HepG2 (cell line): Measurements from ENCODE around the gene CCNA2. TPM values are rescaled to one million over a fixed set of nuclear protein-coding genes. Genes with fewer than 3 reads are reported as not detected.

Source experiments
- EEA1 ChIP-seq: sonication (generic); formaldehyde crosslinking; IDR thresholded peaks from 2 replicates; pipeline ENCODE4 v1.5.1; 2020; ENCODE audit warnings: mild to moderate bottlenecking, missing genetic modification reagents, borderline replicate concordance
- HNRNPL ChIP-seq: fragments of 200-400 bp; formaldehyde crosslinking; IDR thresholded peaks from 2 replicates; pipeline ENCODE4 v1.6.1; 2017; ENCODE audit warnings: mild to moderate bottlenecking, low read depth, low read length
- HOXA7 ChIP-seq: sonication (generic); formaldehyde crosslinking; IDR thresholded peaks from 2 replicates; pipeline ENCODE4 v1.8.1; 2022; ENCODE audit warnings: mild to moderate bottlenecking, missing genetic modification reagents, moderate library complexity
- JUNB ChIP-seq: sonication (generic); formaldehyde crosslinking; IDR thresholded peaks from 2 replicates; pipeline ENCODE4 v1.8.0; 2022; ENCODE audit warnings: missing genetic modification reagents, mild to moderate bottlenecking, borderline replicate concordance
- NFKBIZ ChIP-seq: IDR thresholded peaks from 2 replicates; pipeline ENCODE4 v1.6.1; 2018; ENCODE audit warnings: missing genetic modification reagents, missing compliant biosample characterization
- SSRP1 ChIP-seq: IDR thresholded peaks from 2 replicates; pipeline ENCODE4 v1.6.1; 2016; ENCODE audit warnings: control low read depth
- SUZ12 ChIP-seq: fragments of 150-350 bp; IDR thresholded peaks from 2 replicates; pipeline ENCODE4 v1.6.1; 2014; ENCODE audit warnings: low read depth, low read length
- TRIM24 ChIP-seq: sonication (generic); formaldehyde crosslinking; IDR thresholded peaks from 2 replicates; pipeline ENCODE4 v1.8.0; 2022; ENCODE audit warnings: mild to moderate bottlenecking, missing genetic modification reagents
- XBP1 ChIP-seq: sonication (generic); formaldehyde crosslinking; IDR thresholded peaks from 2 replicates; pipeline ENCODE4 v1.5.0; 2020; ENCODE audit warnings: missing genetic modification reagents
- YEATS4 ChIP-seq: sonication (generic); formaldehyde crosslinking; IDR thresholded peaks from 2 replicates; pipeline ENCODE4 v1.4.0; 2020; ENCODE audit warnings: missing genetic modification reagents, borderline replicate concordance
- ZFP82 ChIP-seq: sonication (generic); formaldehyde crosslinking; IDR thresholded peaks from 2 replicates; pipeline ENCODE4 v1.5.1; 2020; ENCODE audit warnings: mild to moderate bottlenecking, missing genetic modification reagents, borderline replicate concordance
- ZFP90 ChIP-seq: sonication (generic); formaldehyde crosslinking; IDR thresholded peaks from 2 replicates; pipeline ENCODE4 v1.8.0; 2022; ENCODE audit warnings: missing genetic modification reagents, mild to moderate bottlenecking, inconsistent platforms, borderline replicate concordance
- ZNF33B ChIP-seq: sonication (generic); formaldehyde crosslinking; IDR thresholded peaks from 2 replicates; pipeline ENCODE4 v1.5.1; 2020; ENCODE audit warnings: mild to moderate bottlenecking, missing genetic modification reagents
- ZNF563 ChIP-seq: sonication (generic); formaldehyde crosslinking; IDR thresholded peaks from 2 replicates; pipeline ENCODE4 v1.8.0; 2022; ENCODE audit warnings: mild to moderate bottlenecking, moderate library complexity, missing genetic modification reagents
- polyA plus RNA-seq, 8 experiments: library from polyadenylated mRNA; depleted of rRNA in 3 of 8; stranded (reverse) in 7 of 8; unstranded in 1 of 8; fragments of >200 nt; fragmentation: Illumina TruSeq in 4 of 8; extraction: Trizol in 4 of 8; gene quantifications; 2 replicates each; pipeline versions ENCODE4 v1.2.1 to v1.2.3, GENCODE V29; 2011 to 2016; ENCODE audit warnings: low read depth in 4 of 8, missing spikeins in 1 of 8, mixed read lengths in 1 of 8; ENCODE audit not compliant: insufficient read depth in 1 of 8
- total RNA-seq, 5 experiments: library from RNA; depleted of rRNA; stranded (reverse); fragments of >200 nt; fragmentation: Illumina TruSeq; extraction: Trizol; gene quantifications; 2 replicates each; pipeline ENCODE4 v1.2.3, GENCODE V29; 2016; ENCODE audit warnings: low read depth in 1 of 5
- TF ChIP-seq, protein P1 (sequence below): sonication (generic); formaldehyde crosslinking; IDR thresholded peaks from 2 replicates; pipeline ENCODE4 v1.5.0; 2020; ENCODE audit warnings: mild to moderate bottlenecking, low read depth, missing genetic modification reagents, borderline replicate concordance
- TF ChIP-seq, protein P2 (sequence below): sonication (generic); formaldehyde crosslinking; IDR thresholded peaks from 2 replicates; pipeline ENCODE4 v1.9.0; 2022; ENCODE audit warnings: low read depth, missing genetic modification reagents
- TF ChIP-seq, protein P3 (sequence below): sonication (generic); formaldehyde crosslinking; IDR thresholded peaks from 2 replicates; pipeline ENCODE4 v1.4.0; 2020; ENCODE audit warnings: missing genetic modification reagents, borderline replicate concordance
- TF ChIP-seq, protein P4 (sequence below): IDR thresholded peaks from 2 replicates; pipeline ENCODE4 v1.6.1; 2012; ENCODE audit warnings: low read length, improper control_type of control experiment
- TF ChIP-seq, protein P5 (sequence below), 2 experiments: sonication (generic) in 1 of 2; formaldehyde crosslinking in 1 of 2; IDR thresholded peaks; 2 replicates each; pipeline versions ENCODE4 v1.5.1 to v1.6.1; 2011 to 2020; ENCODE audit warnings: borderline replicate concordance in 1 of 2, low read depth in 1 of 2, low read length in 1 of 2, mild to moderate bottlenecking in 1 of 2, missing genetic modification reagents in 1 of 2, moderate library complexity in 1 of 2

The CCNA2 gene
- total and polyA plus RNA-seq, 2 of the 13 experiments (the other 11 are each of a cell fraction or from before 2014, with no cell fraction given), result 31.3 to 105 TPM

DNA sequence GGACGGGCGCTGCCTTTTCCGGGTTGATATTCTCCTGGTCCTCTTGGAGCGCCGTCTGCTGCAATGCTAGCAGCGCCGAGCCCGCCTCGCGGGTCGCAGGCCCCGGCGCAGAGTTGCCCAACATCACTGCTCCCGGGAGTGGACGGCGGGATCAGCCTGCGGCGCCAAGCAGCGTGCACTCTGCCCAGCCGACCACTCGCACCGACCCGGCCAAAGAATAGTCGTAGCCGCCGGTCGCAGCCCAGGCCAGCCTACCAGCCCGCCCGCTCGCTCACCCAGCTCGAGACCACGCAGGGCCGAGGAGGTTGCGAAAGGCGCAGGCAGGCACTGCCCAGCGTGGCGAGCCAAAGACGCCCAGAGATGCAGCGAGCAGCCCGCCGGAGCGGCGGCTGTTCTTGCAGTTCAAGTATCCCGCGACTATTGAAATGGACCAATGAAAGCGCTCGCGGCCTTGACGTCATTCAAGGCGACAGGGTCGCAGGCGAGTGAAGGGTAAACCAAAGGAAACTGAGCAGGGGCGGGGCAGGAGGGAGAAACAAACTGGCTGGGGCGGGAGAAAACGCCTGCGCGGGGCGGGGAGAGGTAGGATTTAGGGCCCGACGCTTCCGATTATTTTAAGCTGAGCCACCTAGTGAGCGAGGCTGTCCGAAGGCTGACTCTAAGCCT, at the start of gene CCNA2 (continued):
- TF ChIP-seq, protein P1, sequence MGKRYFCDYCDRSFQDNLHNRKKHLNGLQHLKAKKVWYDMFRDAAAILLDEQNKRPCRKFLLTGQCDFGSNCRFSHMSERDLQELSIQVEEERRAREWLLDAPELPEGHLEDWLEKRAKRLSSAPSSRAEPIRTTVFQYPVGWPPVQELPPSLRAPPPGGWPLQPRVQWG, result no peak
- TF ChIP-seq ZNF33B (CRISPR knock-in tag), result no peak
- no peak for TF ChIP-seq HOXA7 (CRISPR knock-in tag)
- TF ChIP-seq, protein P2, sequence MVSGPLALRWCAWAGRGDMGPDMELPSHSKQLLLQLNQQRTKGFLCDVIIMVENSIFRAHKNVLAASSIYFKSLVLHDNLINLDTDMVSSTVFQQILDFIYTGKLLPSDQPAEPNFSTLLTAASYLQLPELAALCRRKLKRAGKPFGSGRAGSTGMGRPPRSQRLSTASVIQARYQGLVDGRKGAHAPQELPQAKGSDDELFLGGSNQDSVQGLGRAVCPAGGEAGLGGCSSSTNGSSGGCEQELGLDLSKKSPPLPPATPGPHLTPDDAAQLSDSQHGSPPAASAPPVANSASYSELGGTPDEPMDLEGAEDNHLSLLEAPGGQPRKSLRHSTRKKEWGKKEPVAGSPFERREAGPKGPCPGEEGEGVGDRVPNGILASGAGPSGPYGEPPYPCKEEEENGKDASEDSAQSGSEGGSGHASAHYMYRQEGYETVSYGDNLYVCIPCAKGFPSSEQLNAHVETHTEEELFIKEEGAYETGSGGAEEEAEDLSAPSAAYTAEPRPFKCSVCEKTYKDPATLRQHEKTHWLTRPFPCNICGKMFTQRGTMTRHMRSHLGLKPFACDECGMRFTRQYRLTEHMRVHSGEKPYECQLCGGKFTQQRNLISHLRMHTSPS (CRISPR knock-in tag), result no peak; the same call in 1 of the 2 replicates
- TF ChIP-seq, protein P3, sequence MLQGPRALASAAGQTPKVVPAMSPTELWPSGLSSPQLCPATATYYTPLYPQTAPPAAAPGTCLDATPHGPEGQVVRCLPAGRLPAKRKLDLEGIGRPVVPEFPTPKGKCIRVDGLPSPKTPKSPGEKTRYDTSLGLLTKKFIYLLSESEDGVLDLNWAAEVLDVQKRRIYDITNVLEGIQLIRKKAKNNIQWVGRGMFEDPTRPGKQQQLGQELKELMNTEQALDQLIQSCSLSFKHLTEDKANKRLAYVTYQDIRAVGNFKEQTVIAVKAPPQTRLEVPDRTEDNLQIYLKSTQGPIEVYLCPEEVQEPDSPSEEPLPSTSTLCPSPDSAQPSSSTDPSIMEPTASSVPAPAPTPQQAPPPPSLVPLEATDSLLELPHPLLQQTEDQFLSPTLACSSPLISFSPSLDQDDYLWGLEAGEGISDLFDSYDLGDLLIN, result peak; percentile 85
- peak; percentile 81; the same call in 1 of the 2 replicates for TF ChIP-seq ZNF563 (CRISPR knock-in tag)
- no peak for TF ChIP-seq SUZ12
- TF ChIP-seq YEATS4 (CRISPR knock-in tag), result peak; percentile 95
- TF ChIP-seq TRIM24, result no peak
- no peak for TF ChIP-seq ZFP82 (CRISPR knock-in tag)
- TF ChIP-seq ZFP90 (CRISPR knock-in tag), result peak; percentile 87
- TF ChIP-seq JUNB (CRISPR knock-in tag), result peak; percentile 62; the same call in 1 of the 2 replicates
- TF ChIP-seq XBP1 (CRISPR knock-in tag), result no peak
- no peak for TF ChIP-seq SSRP1 (CRISPR knock-in tag)
- 0 out of 2 replicates have a peak, but pooled peaks have one; percentile 70 for TF ChIP-seq EEA1 (CRISPR knock-in tag)
- TF ChIP-seq, protein P4, sequence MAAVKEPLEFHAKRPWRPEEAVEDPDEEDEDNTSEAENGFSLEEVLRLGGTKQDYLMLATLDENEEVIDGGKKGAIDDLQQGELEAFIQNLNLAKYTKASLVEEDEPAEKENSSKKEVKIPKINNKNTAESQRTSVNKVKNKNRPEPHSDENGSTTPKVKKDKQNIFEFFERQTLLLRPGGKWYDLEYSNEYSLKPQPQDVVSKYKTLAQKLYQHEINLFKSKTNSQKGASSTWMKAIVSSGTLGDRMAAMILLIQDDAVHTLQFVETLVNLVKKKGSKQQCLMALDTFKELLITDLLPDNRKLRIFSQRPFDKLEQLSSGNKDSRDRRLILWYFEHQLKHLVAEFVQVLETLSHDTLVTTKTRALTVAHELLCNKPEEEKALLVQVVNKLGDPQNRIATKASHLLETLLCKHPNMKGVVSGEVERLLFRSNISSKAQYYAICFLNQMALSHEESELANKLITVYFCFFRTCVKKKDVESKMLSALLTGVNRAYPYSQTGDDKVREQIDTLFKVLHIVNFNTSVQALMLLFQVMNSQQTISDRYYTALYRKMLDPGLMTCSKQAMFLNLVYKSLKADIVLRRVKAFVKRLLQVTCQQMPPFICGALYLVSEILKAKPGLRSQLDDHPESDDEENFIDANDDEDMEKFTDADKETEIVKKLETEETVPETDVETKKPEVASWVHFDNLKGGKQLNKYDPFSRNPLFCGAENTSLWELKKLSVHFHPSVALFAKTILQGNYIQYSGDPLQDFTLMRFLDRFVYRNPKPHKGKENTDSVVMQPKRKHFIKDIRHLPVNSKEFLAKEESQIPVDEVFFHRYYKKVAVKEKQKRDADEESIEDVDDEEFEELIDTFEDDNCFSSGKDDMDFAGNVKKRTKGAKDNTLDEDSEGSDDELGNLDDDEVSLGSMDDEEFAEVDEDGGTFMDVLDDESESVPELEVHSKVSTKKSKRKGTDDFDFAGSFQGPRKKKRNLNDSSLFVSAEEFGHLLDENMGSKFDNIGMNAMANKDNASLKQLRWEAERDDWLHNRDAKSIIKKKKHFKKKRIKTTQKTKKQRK, result no peak
- no peak for TF ChIP-seq NFKBIZ (CRISPR knock-in tag)
- TF ChIP-seq, protein P5, sequence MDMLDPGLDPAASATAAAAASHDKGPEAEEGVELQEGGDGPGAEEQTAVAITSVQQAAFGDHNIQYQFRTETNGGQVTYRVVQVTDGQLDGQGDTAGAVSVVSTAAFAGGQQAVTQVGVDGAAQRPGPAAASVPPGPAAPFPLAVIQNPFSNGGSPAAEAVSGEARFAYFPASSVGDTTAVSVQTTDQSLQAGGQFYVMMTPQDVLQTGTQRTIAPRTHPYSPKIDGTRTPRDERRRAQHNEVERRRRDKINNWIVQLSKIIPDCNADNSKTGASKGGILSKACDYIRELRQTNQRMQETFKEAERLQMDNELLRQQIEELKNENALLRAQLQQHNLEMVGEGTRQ (IDR thresholded peaks at IDR 0.05; ENCODE audit: low read depth, low read length), result no peak
- TF ChIP-seq, protein P5 (CRISPR knock-in tag; IDR thresholded peaks at IDR 0.05; ENCODE audit: borderline replicate concordance), result no peak
- 0 out of 2 replicates have a peak, but pooled peaks have one; percentile 20 for TF ChIP-seq HNRNPL
